GM23338 (cell line): ENCODE measurements around the gene FLNB. TPM values are rescaled to one million over a fixed set of nuclear protein-coding genes. Genes with fewer than 3 reads are reported as not detected.

Experiments
- ATAC-seq: fragments of 200-7000 bp; cut with Tn5 transposase; 3 replicates; pipeline ENCODE4 v1.9.1; 2020
- DNase-seq: peaks from one replicate; pipeline ENCODE4 v3.0.0-alpha.2; 2015; ENCODE audit warnings: low spot score
- H2AFZ ChIP-seq: fragments of 200-600 bp; sonication (generic); 2 replicates; pipeline ENCODE4 v1.8.0; 2016; ENCODE audit warnings: antibody characterized with exemption, mild to moderate bottlenecking, moderate library complexity
- H3F3A ChIP-seq: fragments of 200-600 bp; sonication (generic); replicated peaks from 2 replicates; pipeline ENCODE4 v1.8.0; 2017; ENCODE audit warnings: antibody characterized with exemption, mixed run types, low read depth
- H3K27ac ChIP-seq: fragments of 200-600 bp; sonication (generic); 2 replicates; pipeline ENCODE4 v1.6.1; 2016; ENCODE audit warnings: low read depth
- H3K27me3 ChIP-seq: fragments of 200-600 bp; sonication (generic); 2 replicates; pipeline ENCODE4 v1.8.0; 2016; ENCODE audit warnings: mild to moderate bottlenecking, mixed run types, moderate library complexity; ENCODE audit not compliant: insufficient read depth
- H3K36me3 ChIP-seq: fragments of 200-600 bp; sonication (generic); 2 replicates; pipeline ENCODE4 v1.8.0; 2016; ENCODE audit warnings: mild to moderate bottlenecking; ENCODE audit not compliant: insufficient read depth
- H3K4me1 ChIP-seq: fragments of 200-600 bp; sonication (generic); 2 replicates; pipeline ENCODE4 v1.8.0; 2016; ENCODE audit warnings: mild to moderate bottlenecking, moderate library complexity; ENCODE audit not compliant: insufficient read depth
- H3K4me2 ChIP-seq: fragments of 200-600 bp; sonication (generic); 2 replicates; pipeline ENCODE4 v1.7.1; 2017; ENCODE audit warnings: mixed run types
- H3K4me3 ChIP-seq: fragments of 200-600 bp; sonication (generic); 2 replicates; pipeline ENCODE4 v1.6.1; 2016; ENCODE audit warnings: mixed run types
- H3K79me2 ChIP-seq: fragments of 200-600 bp; sonication (generic); replicated peaks from 2 replicates; pipeline ENCODE4 v1.8.0; 2017; ENCODE audit warnings: mild to moderate bottlenecking; ENCODE audit not compliant: insufficient read depth
- H3K9me2 ChIP-seq: fragments of 200-600 bp; sonication (generic); 2 replicates; pipeline ENCODE4 v1.8.0; 2017; ENCODE audit not compliant: insufficient read depth
- H4K20me1 ChIP-seq: fragments of 200-600 bp; sonication (generic); replicated peaks from 2 replicates; pipeline ENCODE4 v1.8.0; 2017; ENCODE audit warnings: mild to moderate bottlenecking; ENCODE audit not compliant: insufficient read depth
- H3K27ac Mint-ChIP-seq: 2 replicates; pipeline ENCODE4 v1.8.0; 2020; ENCODE audit warnings: inconsistent platforms, mild to moderate bottlenecking, moderate library complexity, mixed read lengths
- H3K27me3 Mint-ChIP-seq: 3 replicates; pipeline ENCODE4 v1.8.0; 2022; ENCODE audit warnings: low read depth, mild to moderate bottlenecking, moderate library complexity, mixed read lengths, inconsistent platforms; ENCODE audit not compliant: insufficient read depth, poor library complexity
- H3K36me3 Mint-ChIP-seq: 3 replicates; pipeline ENCODE4 v1.8.0; 2021; ENCODE audit warnings: low read depth, mild to moderate bottlenecking, inconsistent platforms, moderate library complexity, mixed read lengths
- H3K4me1 Mint-ChIP-seq: 3 replicates; pipeline ENCODE4 v1.8.0; 2020; ENCODE audit warnings: mild to moderate bottlenecking, inconsistent platforms, mixed read lengths
- H3K4me3 Mint-ChIP-seq: 3 replicates; pipeline ENCODE4 v1.8.0; 2021; ENCODE audit warnings: moderate library complexity, mild to moderate bottlenecking, inconsistent platforms, mixed read lengths
- H3K9me3 Mint-ChIP-seq: 3 replicates; pipeline ENCODE4 v1.8.0; 2020; ENCODE audit warnings: moderate library complexity, mild to moderate bottlenecking, inconsistent platforms, mixed read lengths
- EZH2 ChIP-seq: fragments of 200-600 bp; sonication (generic); IDR thresholded peaks from one replicate; pipeline ENCODE4 v1.8.0; 2017; ENCODE audit warnings: antibody characterized with exemption, mild to moderate bottlenecking, low read depth; ENCODE audit not compliant: unreplicated experiment
- NANOG ChIP-seq: IDR thresholded peaks from 2 replicates; pipeline ENCODE4 v1.6.1; 2016; ENCODE audit warnings: antibody characterized with exemption, borderline replicate concordance
- STAT1 ChIP-seq: IDR thresholded peaks from one replicate; pipeline ENCODE4 v1.6.1; 2016; ENCODE audit warnings: antibody characterized with exemption; ENCODE audit not compliant: unreplicated experiment
- ZNF114 ChIP-seq: fragments of 250-450 bp; sonication (Bioruptor Pico); IDR thresholded peaks from 2 replicates; pipeline ENCODE4 v1.5.0; 2020; ENCODE audit warnings: mild to moderate bottlenecking, moderate library complexity
- ZNF331 ChIP-seq: fragments of 250-450 bp; sonication (Bioruptor Pico); IDR thresholded peaks from 2 replicates; pipeline ENCODE4 v1.5.0; 2020; ENCODE audit warnings: low read depth, mild to moderate bottlenecking, moderate library complexity
- polyA plus RNA-seq: library from polyadenylated mRNA; unstranded; fragments of >200 nt; fragmentation: Nextera tagmentation; extraction: Ambion mirVana; gene quantifications from 2 replicates; pipeline ENCODE4 v1.2.1, GENCODE V29; 2016
- total RNA-seq: library from RNA; depleted of rRNA; stranded (reverse); fragments of >200 nt; shearing (Covaris generic); gene quantifications from 2 replicates; pipeline ENCODE4 v1.2.3, GENCODE V29; 2014
- TF ChIP-seq, protein P1 (sequence below): fragments of 250-450 bp; sonication (Bioruptor Pico); IDR thresholded peaks from 2 replicates; pipeline ENCODE4 v1.5.0; 2020; ENCODE audit warnings: mild to moderate bottlenecking, moderate library complexity

Gene FLNB
- total and polyA plus RNA-seq, 2 experiments from 2014 or later, result 39.7 to 179 TPM

DNA sequence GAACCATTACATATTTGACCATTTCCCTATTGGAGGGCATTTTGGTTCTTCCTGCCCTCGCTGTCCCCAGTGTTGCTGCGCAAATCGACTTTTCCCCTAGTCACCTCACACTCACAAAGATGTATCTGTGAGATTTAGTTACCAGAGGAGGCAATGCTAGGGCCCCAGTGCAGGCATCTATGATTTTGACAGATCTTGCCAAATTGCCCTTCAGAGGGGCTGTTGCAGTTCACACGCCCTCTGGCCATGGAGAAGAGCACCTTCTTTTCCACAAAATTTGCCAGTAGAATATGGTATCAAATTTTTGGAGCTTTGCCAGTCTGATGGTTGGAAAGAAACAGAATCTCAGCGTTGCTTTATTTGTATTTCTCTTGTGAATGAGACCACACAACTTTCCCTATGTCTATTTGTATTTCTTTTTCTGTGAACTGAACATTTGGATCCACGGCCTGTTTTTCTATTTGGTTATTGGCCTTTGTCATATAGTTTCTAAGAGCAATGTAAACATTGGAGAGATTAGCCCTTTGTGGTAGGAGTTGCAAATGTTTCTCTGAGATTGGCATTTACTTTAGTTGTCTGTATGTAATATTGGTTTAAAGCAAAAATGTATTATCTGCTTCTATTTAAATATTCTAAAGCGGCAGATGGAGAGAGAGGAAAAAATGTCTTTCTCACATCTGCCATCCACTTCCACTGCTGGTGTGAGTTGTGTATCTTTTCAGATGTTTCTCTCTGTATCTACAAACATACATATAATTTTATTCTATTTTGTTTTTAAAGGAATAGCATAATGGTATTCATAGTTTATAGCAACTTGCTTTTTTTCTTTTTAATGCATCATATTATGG lies 136.5 kb downstream of the FLNB start:
- TF ChIP-seq ZNF114 (CRISPR knock-in tag) (no peak), STAT1 (no peak)
- TF ChIP-seq, protein P1, sequence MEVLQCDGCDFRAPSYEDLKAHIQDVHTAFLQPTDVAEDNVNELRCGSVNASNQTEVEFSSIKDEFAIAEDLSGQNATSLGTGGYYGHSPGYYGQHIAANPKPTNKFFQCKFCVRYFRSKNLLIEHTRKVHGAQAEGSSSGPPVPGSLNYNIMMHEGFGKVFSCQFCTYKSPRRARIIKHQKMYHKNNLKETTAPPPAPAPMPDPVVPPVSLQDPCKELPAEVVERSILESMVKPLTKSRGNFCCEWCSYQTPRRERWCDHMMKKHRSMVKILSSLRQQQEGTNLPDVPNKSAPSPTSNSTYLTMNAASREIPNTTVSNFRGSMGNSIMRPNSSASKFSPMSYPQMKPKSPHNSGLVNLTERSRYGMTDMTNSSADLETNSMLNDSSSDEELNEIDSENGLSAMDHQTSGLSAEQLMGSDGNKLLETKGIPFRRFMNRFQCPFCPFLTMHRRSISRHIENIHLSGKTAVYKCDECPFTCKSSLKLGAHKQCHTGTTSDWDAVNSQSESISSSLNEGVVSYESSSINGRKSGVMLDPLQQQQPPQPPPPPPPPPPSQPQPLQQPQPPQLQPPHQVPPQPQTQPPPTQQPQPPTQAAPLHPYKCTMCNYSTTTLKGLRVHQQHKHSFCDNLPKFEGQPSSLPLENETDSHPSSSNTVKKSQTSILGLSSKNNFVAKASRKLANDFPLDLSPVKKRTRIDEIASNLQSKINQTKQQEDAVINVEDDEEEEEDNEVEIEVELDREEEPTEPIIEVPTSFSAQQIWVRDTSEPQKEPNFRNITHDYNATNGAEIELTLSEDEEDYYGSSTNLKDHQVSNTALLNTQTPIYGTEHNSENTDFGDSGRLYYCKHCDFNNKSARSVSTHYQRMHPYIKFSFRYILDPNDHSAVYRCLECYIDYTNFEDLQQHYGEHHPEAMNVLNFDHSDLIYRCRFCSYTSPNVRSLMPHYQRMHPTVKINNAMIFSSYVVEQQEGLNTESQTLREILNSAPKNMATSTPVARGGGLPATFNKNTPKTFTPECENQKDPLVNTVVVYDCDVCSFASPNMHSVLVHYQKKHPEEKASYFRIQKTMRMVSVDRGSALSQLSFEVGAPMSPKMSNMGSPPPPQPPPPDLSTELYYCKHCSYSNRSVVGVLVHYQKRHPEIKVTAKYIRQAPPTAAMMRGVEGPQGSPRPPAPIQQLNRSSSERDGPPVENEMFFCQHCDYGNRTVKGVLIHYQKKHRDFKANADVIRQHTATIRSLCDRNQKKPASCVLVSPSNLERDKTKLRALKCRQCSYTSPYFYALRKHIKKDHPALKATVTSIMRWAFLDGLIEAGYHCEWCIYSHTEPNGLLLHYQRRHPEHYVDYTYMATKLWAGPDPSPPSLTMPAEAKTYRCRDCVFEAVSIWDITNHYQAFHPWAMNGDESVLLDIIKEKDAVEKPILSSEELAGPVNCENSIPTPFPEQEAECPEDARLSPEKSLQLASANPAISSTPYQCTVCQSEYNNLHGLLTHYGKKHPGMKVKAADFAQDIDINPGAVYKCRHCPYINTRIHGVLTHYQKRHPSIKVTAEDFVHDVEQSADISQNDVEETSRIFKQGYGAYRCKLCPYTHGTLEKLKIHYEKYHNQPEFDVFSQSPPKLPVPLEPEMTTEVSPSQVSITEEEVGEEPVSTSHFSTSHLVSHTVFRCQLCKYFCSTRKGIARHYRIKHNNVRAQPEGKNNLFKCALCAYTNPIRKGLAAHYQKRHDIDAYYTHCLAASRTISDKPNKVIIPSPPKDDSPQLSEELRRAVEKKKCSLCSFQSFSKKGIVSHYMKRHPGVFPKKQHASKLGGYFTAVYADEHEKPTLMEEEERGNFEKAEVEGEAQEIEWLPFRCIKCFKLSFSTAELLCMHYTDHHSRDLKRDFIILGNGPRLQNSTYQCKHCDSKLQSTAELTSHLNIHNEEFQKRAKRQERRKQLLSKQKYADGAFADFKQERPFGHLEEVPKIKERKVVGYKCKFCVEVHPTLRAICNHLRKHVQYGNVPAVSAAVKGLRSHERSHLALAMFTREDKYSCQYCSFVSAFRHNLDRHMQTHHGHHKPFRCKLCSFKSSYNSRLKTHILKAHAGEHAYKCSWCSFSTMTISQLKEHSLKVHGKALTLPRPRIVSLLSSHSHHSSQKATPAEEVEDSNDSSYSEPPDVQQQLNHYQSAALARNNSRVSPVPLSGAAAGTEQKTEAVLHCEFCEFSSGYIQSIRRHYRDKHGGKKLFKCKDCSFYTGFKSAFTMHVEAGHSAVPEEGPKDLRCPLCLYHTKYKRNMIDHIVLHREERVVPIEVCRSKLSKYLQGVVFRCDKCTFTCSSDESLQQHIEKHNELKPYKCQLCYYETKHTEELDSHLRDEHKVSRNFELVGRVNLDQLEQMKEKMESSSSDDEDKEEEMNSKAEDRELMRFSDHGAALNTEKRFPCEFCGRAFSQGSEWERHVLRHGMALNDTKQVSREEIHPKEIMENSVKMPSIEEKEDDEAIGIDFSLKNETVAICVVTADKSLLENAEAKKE (CRISPR knock-in tag), result no peak
- Histone ChIP-seq H3K27me3 (no peaks in the 10 kb centered on the region), H3K79me2 (no peaks in the 10 kb centered on the region), H3K36me3 (peaks cover 57% of the 10 kb centered on the region), H3K4me2 (no peak overlapping the region), H3K4me3 (no peak overlapping the region), H3K27ac (no peak overlapping the region), H4K20me1 (peaks cover 10% of the 10 kb centered on the region), H2AFZ (no peak overlapping the region), H3K9me2 (no peaks in the 10 kb centered on the region), H3F3A (no peaks in the 10 kb centered on the region), H3K4me1 (no peaks in the 10 kb centered on the region)
- peaks cover 52% of the 10 kb centered on the region for H3K36me3 Mint-ChIP-seq
- no peaks in the 10 kb centered on the region for H3K4me1 Mint-ChIP-seq
- no peak for DNase-seq
- no peaks in the 10 kb centered on the region for H3K9me3 Mint-ChIP-seq
- no peak for ATAC-seq
- H3K27me3 Mint-ChIP-seq, result peaks cover 9% of the 10 kb centered on the region
- no peak overlapping the region for H3K27ac Mint-ChIP-seq
- no peak overlapping the region for H3K4me3 Mint-ChIP-seq

DNA sequence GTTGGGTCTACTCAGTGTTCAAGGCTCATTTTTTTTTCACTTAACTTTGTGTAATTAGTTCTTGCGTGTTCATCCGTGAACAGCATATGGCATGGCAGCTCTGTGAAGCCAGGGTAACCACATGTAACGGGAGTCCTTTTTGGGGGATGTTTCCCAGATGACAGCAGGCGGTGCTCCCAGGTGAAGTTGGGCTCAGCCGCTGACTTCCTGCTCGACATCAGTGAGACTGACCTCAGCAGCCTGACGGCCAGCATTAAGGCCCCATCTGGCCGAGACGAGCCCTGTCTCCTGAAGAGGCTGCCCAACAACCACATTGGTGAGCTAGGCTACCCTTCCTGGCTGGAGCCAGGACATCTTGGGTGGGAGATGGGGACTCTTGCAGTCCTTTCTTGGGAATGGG lies 139.8 kb downstream of the FLNB start:
- peaks cover 9% of the 10 kb centered on the region for H4K20me1 ChIP-seq
- H3K79me2 ChIP-seq, result no peaks in the 10 kb centered on the region
- H3K4me3 ChIP-seq, result no peak overlapping the region
- no peak overlapping the region for H3K27ac Mint-ChIP-seq
- no peak overlapping the region for H2AFZ ChIP-seq
- H3K4me3 Mint-ChIP-seq, result no peak overlapping the region
- peaks cover 46% of the 10 kb centered on the region for H3K36me3 ChIP-seq
- H3K36me3 Mint-ChIP-seq, result peaks cover 50% of the 10 kb centered on the region
- no peaks in the 10 kb centered on the region for H3F3A ChIP-seq
- no peak overlapping the region for H3K27ac ChIP-seq
- no peaks in the 10 kb centered on the region for H3K9me2 ChIP-seq
- ATAC-seq, result no peak
- H3K27me3 ChIP-seq, result no peaks in the 10 kb centered on the region
- no peak overlapping the region for H3K4me2 ChIP-seq
- H3K4me1 ChIP-seq, result no peaks in the 10 kb centered on the region
- no peaks in the 10 kb centered on the region for H3K9me3 Mint-ChIP-seq
- peaks cover 5% of the 10 kb centered on the region for H3K27me3 Mint-ChIP-seq
- H3K4me1 Mint-ChIP-seq, result no peaks in the 10 kb centered on the region
- no peak for DNase-seq
- TF ChIP-seq ZNF331 (CRISPR knock-in tag) (no peak), EZH2 (no peak), NANOG (no peak)
